Measurements from ENCODE around the gene UNC13B.
A peak's percentile ranks its signal among the peaks of the same experiment; 100 is the strongest.

UNC13B gene

DNA sequence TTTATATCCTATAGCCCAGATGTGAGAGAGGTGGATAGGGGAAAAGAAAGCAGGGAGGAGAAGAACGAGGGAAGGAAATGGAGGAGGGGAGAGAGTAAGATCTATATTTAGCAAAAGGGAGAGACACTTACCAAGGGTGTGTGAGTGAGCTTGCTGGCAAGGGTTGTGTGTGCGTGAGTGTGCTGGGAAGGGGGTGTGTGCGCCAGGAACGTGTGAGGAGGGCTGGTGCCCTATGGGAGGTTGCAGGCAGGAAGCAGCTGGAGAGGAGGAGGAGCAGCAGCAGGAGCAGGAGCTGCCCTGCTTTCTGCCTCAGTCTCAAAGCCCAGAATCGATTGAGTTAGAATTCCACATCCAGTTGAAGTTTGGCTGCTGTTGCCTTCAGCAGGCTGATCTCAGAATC, 179.8 kb downstream of the UNC13B start:
- peak overlapping the region; percentile 31 for H3K4me3 ChIP-seq (replicated peaks; ENCODE audit: low read depth, low read length)
- DNase-seq (ENCODE audit: low read depth), result peak; percentile 81
- TF ChIP-seq, protein P1, sequence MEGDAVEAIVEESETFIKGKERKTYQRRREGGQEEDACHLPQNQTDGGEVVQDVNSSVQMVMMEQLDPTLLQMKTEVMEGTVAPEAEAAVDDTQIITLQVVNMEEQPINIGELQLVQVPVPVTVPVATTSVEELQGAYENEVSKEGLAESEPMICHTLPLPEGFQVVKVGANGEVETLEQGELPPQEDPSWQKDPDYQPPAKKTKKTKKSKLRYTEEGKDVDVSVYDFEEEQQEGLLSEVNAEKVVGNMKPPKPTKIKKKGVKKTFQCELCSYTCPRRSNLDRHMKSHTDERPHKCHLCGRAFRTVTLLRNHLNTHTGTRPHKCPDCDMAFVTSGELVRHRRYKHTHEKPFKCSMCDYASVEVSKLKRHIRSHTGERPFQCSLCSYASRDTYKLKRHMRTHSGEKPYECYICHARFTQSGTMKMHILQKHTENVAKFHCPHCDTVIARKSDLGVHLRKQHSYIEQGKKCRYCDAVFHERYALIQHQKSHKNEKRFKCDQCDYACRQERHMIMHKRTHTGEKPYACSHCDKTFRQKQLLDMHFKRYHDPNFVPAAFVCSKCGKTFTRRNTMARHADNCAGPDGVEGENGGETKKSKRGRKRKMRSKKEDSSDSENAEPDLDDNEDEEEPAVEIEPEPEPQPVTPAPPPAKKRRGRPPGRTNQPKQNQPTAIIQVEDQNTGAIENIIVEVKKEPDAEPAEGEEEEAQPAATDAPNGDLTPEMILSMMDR (IDR thresholded peaks at IDR 0.05; ENCODE audit: low read length, missing control alignments), result no peak

DNA sequence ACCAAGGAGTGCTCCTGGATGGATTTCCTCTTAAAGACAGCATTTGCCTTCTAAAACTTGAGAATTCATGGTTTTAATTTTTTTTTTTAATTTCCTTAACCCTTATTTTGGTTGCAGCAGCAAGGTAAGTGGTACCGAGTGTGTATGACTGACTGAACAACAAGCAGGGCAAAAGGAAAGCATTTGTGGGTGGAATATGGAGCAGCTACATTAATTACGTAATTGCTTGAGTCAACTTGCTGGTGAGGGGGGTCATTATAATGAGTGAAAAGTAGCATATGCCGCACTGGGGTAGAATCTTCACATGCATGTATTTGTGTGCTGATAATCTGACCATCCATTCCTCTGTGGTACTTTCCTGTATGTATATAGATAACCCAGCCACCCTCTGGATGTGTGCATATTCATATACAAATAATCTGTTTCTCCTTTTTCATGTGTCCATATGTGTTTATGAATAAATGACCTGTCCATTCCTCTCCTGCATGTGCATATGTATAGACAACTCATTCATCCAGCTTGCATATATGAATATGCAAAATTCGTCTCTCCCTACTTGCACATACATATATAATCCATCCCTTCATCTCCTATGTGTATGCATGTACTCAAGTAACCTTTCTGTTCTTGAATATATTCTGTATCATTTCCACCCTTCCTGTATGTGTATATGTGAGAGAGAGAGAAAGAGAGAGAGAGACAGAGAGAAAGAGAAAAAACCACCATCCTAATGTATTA, 180.6 kb downstream of the UNC13B start:
- peak overlapping the region; percentile 31 for H3K4me3 ChIP-seq (replicated peaks; ENCODE audit: low read depth, low read length)
- TF ChIP-seq, protein P1 (IDR thresholded peaks at IDR 0.05; ENCODE audit: low read length, missing control alignments), result no peak
- peak; percentile 30 for DNase-seq (ENCODE audit: low read depth)

DNA sequence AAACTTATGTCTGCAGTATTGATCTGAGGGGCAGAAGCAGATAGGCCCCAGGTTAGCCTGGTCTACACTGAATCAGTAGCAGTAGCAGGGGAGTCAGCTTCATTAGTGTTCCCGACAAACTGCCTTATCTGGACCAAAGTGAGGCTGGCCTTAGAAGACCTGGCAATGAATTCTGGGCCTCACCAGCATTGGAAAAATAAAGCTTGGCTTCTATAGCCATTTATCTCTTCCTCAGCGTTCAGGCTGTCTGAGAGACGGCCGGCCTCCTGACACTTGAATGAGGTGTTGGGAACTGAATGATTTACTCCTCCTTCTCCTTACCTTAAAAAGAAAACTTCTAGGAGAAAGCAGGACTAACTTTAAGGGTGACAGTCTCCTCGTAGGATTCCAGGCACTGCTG, 186.3 kb downstream of the UNC13B start:
- no peak overlapping the region for H3K4me3 ChIP-seq (replicated peaks; ENCODE audit: low read depth, low read length)
- TF ChIP-seq, protein P1 (IDR thresholded peaks at IDR 0.05; ENCODE audit: low read length, missing control alignments), result no peak
- no peak for DNase-seq (ENCODE audit: low read depth)

DNA sequence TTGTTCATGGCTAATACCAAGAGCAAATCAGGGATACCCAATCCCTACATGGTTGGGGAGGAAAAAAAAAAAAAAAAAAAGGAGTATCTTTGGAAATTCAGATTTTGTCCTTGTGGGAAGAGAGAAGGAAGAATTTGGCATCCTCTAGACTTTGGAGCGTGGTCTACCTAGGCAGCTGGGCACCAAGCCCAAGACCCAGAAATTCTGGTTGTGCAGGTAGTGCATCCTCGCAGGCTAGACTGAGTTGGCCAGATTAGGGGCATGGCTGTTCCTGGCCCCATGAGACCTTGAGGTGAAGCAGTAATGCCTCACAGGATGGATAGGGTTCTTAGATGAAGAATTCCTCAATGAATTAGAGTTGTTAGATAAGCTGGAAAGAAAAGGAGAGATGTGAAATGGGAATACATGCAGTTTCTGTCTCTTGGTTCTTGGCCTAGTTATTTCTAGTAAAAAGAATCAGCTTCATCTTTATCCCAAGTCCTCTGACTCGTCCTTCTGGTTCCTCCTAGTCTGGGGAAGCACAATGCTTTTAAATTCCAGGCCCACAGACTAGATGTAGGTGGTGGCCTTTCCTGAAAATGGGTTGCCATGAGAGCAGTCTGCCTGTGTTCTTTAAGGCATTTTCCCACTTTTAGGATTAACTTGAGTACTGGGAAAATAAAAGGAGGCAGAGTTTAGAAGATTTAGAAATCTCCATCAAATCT, 187.6 kb downstream of the UNC13B start:
- TF ChIP-seq, protein P1 (IDR thresholded peaks at IDR 0.05; ENCODE audit: low read length, missing control alignments), result no peak
- no peak for DNase-seq (ENCODE audit: low read depth)

DNA sequence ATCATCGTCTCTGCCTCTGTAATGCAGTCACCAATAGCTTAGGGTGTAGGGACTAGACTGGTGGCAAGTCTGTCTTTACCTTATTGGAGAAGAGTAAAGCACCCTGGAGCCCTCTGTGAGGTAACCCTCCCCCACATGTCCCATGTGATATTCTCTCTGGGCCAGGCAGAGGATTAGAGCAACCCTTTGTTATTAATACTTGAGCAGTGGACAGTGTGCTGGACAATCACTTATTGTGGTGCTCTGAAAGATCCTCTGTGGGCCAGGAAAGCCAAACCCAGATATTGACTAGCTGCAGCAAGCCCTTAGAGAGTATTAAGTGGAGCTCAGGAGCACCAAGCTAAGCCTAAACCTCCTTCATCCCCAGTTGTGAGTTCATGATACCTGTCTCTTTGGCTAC, 188.4 kb downstream of the UNC13B start:
- no peak overlapping the region for H3K4me3 ChIP-seq (replicated peaks; ENCODE audit: low read depth, low read length)
- DNase-seq (ENCODE audit: low read depth), result no peak
- TF ChIP-seq, protein P1 (IDR thresholded peaks at IDR 0.05; ENCODE audit: low read length, missing control alignments), result no peak

More for the DNA sequence above, 187.6 kb downstream of the UNC13B start:
- no peak overlapping the region for H3K4me3 ChIP-seq (replicated peaks; ENCODE audit: low read depth, low read length)

DNA sequence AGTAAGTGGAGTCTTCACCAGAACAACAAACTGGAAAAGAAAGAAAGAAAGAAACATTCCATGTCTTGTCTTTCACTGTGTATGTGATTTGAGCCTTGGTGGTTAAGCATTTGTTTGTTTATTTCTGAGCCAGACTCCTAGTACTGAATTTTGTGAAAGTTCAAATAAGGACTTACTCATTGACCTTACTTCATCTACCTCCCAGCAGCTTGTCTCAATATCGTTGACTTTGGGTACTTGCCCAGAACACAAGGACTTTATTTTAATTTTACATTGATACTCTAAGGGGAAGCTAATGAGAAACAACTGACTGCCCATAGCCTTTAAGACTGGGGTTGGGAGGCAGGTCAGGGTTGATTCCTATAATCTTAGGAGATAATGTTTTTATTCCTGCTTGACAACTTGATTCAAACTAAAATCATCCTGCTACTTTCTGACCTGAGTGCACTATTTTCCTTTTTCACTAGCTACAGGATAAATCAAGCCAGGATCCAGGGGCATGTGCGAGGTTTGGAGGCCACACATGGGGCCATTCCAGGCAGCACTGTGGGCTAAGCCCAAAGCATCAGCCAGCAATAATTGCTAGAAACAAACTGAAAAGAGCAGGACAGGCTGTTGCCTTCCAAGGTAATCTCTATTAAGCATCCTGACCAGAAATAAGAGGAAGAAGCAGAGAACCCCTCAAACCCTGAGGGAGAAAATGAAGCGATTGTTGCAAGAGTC, 189.2 kb downstream of the UNC13B start:
- DNase-seq (ENCODE audit: low read depth), result peak; percentile 68
- TF ChIP-seq, protein P1 (IDR thresholded peaks at IDR 0.05; ENCODE audit: low read length, missing control alignments), result no peak

More for the DNA sequence above, 189.2 kb downstream of the UNC13B start:
- H3K4me3 ChIP-seq (replicated peaks; ENCODE audit: low read depth, low read length), result no peak overlapping the region
